IPS-11a (cell line): ENCODE measurements around the gene DBNDD2.

Source experiments
- H3K4me3 ChIP-seq: one replicate; pipeline ENCODE4 v1.5.1; 2013; ENCODE audit warnings: low read depth, low read length, control low read depth

DBNDD2 gene

DNA sequence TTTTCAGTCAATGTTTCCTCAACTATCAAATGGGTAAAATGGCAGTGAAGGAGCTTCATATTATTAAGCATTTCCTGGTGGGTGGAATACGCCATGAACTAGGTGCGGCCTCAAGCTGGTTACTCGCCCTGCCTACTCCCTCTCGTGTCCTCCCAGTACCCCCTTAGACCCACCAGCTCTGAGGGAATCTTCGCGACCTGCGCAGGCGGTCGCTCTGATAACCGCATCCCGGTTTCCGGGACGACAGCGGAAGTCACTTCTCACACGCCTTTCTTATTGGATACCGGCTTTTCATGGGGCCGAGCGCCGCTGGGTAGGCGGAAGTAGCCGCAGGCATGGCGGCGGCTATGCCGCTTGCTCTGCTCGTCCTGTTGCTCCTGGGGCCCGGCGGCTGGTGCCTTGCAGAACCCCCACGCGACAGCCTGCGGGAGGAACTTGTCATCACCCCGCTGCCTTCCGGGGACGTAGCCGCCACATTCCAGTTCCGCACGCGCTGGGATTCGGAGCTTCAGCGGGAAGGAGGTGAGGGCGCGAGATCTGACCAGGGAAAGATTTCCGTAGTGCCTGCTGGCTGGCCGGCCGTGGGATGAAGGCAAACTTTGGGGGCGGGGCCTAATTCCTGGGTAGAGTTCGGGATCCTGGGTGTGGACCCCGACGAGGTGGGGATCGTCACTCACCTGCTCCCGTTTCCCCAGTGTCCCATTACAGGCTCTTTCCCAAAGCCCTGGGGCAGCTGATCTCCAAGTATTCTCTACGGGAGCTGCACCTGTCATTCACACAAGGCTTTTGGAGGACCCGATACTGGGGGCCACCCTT lies 7.9 kb downstream of the DBNDD2 start, which contains the start of gene PIGT:
Gene PIGT (plus strand): TSS at position 320 of the 816 bp plus-strand sequence. CDS start 16 bp downstream, at position 336.
- H3K4me3 ChIP-seq: peak within 1 kb of the TSS; percentile 95

- H3K4me3 ChIP-seq: peak overlapping the region; percentile 95
Measured at GRCh38 chr20:45416917-45417316, 8.8 kb downstream of the DBNDD2 start.

DNA sequence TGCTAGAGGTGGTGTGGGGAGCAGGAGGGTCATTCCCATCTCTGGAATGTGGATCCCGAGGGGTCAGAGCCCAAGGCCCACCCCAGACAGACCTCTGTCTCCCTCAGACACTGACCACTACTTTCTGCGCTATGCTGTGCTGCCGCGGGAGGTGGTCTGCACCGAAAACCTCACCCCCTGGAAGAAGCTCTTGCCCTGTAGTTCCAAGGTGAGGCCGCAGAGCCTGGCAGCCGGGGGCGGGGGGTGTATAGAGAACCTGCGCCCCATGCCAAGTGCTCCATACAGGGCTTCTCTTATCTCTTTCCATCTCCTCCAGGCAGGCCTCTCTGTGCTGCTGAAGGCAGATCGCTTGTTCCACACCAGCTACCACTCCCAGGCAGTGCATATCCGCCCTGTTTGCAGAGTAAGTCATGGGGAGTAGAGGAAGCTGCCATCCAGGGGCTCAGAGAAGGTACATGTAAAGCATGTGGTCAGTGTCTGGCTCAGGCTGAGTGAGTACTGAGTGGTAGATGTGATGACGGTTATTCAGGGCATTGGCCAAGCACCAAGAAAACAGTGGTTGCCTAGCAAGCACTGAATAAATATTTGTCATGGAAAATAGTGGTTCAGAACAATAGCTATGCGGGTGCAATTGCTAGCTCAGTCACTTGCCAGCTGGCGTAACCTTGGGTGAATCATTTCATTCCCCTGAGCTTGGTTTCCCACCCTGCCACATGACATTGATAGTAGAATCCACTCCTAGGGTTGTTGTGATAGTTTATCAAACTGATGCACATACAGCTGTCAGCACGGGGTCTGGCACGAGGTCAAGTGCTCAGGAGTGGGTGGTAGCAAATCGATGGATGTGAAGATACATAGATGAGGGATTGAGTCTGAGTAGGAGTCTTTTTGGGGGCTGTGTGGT lies 11.4 kb downstream of the DBNDD2 start:
- no peak overlapping the region for H3K4me3 ChIP-seq

GRCh38 chr20:45420125-45420524 lies 12.0 kb downstream of the DBNDD2 start:
- no peak overlapping the region for H3K4me3 ChIP-seq

DNA sequence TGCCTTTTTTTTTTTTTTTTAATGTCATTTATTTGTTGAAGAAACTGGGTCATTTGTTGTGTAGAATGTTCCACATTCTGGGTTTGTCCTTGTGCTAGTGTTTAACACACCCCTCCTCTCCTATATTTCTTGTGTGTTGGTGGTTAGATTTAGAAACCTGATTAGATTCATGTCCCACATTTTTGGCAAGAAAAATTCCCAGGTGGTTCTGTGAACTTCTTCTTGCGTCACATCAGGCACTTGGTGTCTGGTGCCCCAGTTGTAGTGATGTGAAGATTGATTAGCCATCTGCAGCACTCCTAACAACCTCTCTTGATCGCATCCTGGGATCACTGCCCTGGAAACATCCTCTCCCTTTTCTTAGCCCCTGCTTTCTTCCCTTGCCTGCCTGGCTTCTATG lies 15.6 kb downstream of the DBNDD2 start:
- H3K4me3 ChIP-seq: no peak overlapping the region

DNA sequence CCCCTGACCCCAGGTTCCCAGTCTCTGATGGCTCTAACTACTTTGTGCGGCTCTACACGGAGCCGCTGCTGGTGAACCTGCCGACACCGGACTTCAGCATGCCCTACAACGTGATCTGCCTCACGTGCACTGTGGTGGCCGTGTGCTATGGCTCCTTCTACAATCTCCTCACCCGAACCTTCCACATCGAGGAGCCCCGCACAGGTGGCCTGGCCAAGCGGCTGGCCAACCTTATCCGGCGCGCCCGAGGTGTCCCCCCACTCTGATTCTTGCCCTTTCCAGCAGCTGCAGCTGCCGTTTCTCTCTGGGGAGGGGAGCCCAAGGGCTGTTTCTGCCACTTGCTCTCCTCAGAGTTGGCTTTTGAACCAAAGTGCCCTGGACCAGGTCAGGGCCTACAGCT lies 17.5 kb downstream of the DBNDD2 start:
- no peak overlapping the region for H3K4me3 ChIP-seq

DNA sequence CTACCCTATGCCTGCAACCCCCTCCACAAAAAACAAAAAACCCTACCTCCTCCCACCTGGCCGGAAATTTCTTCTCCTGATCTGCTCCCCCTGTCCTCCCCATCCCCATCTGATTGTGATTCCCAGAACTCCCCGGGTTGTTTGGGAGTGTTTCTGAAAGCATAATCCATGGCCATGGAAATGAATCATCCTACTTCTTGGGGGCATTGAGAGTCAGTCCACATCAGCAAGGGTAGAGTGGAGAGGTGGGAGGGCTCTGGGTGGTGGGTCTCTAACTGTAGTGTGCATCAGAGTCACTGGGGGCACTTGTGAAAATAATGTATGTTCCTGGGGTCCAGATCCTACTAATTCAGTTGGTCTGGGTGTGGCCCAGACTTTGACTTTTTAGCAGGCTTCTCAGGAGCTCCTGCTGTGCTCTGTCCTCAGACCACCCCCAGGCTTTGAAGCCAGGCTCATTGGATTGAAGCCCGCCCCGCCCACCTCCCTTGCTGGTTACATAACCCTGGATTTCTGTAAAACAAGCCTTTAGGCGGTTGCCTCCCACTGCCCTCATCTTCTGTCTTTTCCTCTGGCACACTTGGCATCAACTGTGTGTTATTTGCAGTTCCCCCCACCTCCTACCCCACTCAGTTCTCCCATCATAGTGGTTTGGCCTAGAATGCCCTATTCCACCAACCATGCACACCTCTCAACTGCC lies 18.4 kb downstream of the DBNDD2 start:
- no peak overlapping the region for H3K4me3 ChIP-seq

GRCh38 chr20:45427236-45428149 lies 19.4 kb downstream of the DBNDD2 start:
- no peak overlapping the region for H3K4me3 ChIP-seq

DNA sequence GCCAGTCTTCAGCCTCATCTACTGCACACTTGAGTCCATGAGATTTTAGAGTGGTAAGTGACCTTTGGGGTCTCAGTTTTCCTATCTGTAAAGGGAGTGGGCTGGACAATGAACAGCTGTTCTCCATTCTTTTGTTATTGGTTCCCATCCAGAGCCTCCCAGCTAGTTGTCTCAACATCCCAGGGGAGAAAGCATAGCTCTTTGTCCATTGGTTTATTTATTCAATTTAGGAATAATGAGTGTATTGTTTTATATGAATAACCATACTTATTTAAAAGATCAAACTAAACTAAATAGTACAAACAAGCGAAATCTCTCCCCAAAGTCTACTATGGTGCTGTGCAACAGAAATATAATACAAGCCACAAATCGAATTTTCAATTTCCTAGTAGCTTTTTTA lies 21.5 kb downstream of the DBNDD2 start:
- H3K4me3 ChIP-seq: no peak overlapping the region

GRCh38 chr20:45432294-45432693 lies 24.2 kb downstream of the DBNDD2 start:
- no peak overlapping the region for H3K4me3 ChIP-seq

DNA sequence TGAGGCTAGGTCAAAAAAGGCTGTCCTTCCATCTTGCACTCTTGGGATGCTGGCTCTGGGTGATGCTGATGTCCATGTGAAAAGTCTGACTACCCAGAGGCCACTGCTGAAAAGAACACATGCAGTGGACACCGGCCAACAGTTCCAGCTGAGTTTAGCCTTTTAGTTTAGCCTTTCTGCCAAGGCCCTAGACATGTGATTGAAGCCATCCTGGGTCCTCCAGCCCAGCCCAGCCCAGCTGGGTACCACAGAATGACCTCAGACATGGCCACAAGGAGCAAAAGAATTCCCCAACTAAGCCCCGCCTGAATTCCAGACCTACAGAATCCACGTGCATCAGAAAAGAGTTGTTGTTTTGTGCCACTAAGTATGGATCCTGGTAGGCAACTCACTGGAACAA lies 25.2 kb downstream of the DBNDD2 start:
- H3K4me3 ChIP-seq: no peak overlapping the region

DNA sequence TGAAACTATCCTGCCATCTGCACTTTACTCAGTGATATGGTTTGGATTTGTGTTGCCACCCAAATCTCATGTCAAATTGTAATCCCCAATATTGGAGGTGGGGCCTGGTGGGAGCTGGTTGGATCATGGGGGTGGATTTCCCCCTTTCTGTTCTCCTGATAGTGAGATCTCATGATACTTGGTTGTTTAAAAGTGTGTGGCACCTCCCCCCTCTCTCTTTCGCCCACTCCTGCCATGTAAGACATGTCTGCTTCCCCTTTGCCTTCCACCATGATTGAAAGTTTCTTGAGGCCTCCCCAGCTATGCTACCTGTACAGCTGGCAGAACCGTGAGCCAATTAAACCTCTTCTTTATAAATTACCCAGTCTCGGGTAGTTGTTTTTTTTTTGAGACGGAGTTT lies 25.9 kb downstream of the DBNDD2 start:
- H3K4me3 ChIP-seq: no peak overlapping the region

- H3K4me3 ChIP-seq: peak overlapping the region; percentile 55
Measured at GRCh38 chr20:45436732-45437485, 28.8 kb downstream of the DBNDD2 start.

GRCh38 chr20:45440424-45440823 lies 32.3 kb downstream of the DBNDD2 start:
- H3K4me3 ChIP-seq: no peak overlapping the region

- H3K4me3 ChIP-seq: no peak overlapping the region
Measured at GRCh38 chr20:45440891-45441685, 33.0 kb downstream of the DBNDD2 start.

- H3K4me3 ChIP-seq: no peak overlapping the region
Measured at GRCh38 chr20:45441746-45442145, 33.7 kb downstream of the DBNDD2 start.

DNA sequence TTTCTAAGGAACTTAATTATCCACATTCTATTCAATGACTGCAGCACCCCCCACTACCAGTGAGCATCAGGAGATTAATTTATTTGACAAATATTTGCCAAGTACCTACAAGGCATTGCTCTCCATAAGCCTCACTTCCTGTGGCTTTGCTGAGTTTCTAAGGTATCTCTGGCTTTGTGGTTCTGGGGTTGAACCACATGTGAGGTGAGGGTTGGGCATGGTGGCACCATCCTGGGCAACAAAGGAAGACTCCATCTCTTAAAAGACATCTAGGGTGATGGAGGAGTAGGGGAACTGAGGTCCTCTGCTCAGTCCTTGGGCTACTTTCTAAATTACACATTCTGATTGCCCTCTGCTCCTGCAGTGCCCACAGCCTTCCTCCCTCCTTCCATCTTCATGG lies 36.0 kb downstream of the DBNDD2 start:
- H3K4me3 ChIP-seq: no peak overlapping the region

DNA sequence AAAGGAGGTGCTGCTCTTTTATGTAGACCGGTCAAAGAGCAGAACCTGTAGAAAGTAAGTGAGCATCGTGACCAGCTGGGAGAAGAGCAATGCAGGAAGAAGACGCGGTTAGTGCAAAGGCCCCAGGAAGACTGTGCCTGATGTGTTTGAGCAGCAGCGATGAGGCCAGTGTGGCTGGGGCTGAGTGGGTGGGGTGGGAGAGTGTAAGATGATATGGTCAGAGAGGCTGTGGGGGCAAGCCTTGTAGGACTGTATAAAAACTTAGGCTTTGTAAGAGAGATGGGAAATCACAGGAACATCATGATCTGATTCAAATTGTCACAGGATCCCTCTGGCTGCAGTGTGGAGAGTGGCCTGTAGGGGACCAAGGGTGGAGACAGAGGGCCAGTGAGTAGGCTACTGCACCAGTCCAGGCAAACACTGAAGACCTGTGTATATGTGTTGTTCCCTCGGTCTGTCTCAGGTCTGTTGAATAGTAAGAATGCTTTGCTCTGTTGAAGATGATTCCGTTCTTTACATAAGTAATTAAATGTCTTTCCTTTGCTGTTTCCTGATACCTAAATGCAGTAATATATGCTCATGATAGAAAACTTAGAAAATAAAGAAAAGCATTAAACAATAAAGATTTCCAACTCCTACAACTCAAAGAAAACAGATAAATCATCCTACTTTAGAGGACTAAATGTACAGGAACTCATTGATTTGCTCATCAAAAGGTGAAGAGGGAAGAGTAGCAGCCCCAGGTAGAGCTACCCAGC lies 37.9 kb downstream of the DBNDD2 start:
- H3K4me3 ChIP-seq: no peak overlapping the region
